Lung microvascular endothelial cell (primary cell): ENCODE results near the gene ABCB8. TPM values are rescaled to one million over a fixed set of nuclear protein-coding genes. Genes with fewer than 3 reads are reported as not detected.
"Not testable (repeated sequence)": the region's sequence is repeated elsewhere in the genome, so short reads cannot be mapped to it uniquely, and the experiment has no call there.

Experiments
- DNase-seq, 2 donors: peaks; one replicate each; pipeline versions ENCODE4 v3.0.0 to v3.0.0-alpha.2; 2010; ENCODE audit warnings: low read depth in 2 of 2
- total RNA-seq: library from RNA; depleted of rRNA; stranded (reverse); fragments of >200 nt; gene quantifications from 2 replicates; pipeline ENCODE4 v1.2.1, GENCODE V29; 2014

ABCB8 gene
- total RNA-seq, 1 donor from 2014 or later: 10.3 TPM

DNA sequence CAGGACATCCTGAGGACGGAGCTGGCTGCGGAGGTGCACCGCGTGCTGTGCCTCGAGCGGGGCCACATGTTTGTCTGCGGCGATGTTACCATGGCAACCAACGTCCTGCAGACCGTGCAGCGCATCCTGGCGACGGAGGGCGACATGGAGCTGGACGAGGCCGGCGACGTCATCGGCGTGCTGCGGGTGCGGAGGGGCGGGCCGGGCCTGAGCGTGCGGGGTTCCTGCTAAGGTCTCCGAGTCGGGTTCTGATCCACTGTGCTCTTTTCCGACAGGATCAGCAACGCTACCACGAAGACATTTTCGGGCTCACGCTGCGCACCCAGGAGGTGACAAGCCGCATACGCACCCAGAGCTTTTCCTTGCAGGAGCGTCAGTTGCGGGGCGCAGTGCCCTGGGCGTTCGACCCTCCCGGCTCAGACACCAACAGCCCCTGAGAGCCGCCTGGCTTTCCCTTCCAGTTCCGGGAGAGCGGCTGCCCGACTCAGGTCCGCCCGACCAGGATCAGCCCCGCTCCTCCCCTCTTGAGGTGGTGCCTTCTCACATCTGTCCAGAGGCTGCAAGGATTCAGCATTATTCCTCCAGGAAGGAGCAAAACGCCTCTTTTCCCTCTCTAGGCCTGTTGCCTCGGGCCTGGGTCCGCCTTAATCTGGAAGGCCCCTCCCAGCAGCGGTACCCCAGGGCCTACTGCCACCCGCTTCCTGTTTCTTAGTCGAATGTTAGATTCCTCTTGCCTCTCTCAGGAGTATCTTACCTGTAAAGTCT lies 14.3 kb upstream of the ABCB8 start:
- DNase-seq: peak in 1 of 2 donors; percentile 58

- DNase-seq: no peak
Measured at GRCh38 chr7:151014950-151015349, 13.3 kb upstream of the ABCB8 start.

GRCh38 chr7:151015967-151016366 lies 12.3 kb upstream of the ABCB8 start:
- DNase-seq: no peak

GRCh38 chr7:151016505-151016904 lies 11.7 kb upstream of the ABCB8 start:
- no peak for DNase-seq

DNA sequence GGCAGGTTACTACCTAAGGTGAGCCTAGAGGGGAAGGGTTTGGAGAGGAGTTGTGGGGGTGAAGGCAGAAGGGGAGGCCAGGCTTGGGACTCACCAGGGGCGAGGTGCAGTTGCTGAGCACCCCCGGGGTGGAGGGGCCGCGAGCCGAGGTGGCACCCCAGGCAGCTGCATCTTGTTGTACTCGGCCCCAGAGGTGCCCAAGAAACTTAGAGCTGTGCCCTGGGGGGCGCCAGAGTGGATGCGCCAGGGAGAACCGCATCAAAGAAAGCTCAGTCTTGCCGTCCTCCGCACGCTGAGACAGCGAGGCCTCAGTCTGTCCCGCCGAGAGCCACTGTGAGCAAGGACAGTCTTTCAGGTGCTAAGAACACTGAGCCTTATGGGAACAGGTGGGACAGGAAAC lies 11.3 kb upstream of the ABCB8 start:
- no peak for DNase-seq

DNA sequence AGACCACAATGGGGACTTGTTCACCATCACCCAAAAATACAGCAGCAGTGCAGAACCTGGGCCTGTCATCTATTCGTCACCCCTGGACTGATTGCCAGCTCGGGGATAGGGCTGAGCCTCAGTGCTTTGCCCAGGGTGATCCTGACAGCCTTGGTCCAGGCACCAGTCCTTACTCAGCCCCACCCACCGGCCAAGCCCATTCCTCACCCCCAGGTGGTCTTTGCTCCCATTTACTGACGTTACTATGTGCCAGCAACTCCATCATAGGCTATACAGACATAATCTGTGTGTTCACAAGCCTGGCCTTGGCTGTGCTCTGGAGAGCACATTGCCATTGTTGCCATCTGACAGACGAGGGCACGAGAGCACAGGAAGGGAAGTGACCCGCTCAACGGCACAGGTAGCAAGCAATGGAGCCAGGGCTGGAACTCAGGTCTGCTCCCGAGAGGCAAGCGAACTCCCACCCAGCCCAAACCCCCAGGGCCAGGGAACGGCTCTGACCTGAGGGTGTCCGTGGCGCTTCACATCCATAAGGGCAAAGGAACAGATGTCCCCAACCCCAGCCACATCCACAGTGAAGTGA lies 10.8 kb upstream of the ABCB8 start:
- no peak for DNase-seq

DNA sequence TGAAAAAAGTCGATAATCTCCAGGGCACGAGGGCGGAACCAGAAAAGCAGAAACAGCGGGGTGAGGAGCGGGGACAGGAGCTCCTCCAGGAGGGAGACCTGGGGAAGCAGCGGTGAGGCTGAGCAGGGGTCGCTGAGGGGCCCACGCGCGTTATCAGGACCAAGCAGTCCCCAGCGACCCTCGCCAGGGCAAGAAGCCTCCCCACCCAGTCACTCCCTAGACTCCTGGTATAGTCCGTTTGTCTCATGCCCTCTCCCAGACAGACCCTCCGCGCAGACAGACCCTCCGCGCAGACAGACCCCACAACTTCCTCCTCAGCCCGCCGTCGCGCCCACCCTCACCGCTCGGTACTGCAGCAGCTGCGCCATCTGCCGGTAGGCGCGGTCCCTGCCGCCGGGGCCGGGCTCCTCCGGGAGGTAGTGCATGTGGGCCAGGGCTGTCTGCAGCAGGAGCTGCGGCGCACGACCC lies 10.3 kb upstream of the ABCB8 start:
- peak; percentile 60 to 76 for DNase-seq

DNA sequence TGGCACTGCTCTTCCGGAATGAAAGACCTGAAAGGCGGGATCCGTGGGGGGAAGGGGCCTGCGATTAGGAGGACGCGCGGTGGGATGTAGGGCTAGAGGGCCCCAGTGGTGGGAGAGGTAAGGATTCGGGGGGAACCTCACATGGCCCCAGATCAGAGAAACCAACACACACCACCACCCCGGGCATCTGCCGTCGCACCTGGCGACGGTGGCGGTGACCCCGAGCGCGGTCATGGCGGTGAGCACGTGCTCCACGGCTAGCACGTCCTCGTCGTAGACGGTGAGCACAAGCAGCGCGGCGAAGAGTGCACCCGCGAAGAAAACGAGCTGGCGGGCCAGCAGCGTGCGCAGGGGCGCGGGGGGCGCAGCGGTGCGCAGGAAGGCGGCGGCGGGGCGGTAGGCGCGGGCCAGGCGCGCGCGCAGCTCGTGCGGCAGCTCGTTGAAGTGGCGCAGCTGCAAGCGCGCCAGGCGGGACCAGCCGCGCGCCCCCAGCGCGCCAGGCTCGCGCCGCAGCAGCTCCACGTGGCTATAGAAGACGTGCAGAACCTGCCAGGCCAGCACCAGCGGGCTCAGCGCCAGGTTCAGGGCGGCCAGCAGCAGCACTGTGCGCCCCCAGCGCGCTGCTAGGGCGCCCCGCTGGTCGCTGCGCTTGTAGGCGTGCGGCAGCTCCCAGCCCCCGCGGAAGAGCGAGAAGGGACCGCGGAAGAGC lies 9.7 kb upstream of the ABCB8 start:
- peak; percentile 41 to 70 for DNase-seq

- no peak for DNase-seq
Measured at GRCh38 chr7:151019130-151019447, 9.2 kb upstream of the ABCB8 start.

- DNase-seq: no peak
Measured at GRCh38 chr7:151020231-151020630, 8.0 kb upstream of the ABCB8 start.

GRCh38 chr7:151023232-151023631 lies 5.0 kb upstream of the ABCB8 start:
- DNase-seq: no peak

GRCh38 chr7:151024435-151025056 lies 3.7 kb upstream of the ABCB8 start, which contains the start of gene ATG9B:
Gene ATG9B (minus strand): TSS chr7:151024494. CDS start chr7:151024423, 71 bp downstream.
- no peak for DNase-seq

DNA sequence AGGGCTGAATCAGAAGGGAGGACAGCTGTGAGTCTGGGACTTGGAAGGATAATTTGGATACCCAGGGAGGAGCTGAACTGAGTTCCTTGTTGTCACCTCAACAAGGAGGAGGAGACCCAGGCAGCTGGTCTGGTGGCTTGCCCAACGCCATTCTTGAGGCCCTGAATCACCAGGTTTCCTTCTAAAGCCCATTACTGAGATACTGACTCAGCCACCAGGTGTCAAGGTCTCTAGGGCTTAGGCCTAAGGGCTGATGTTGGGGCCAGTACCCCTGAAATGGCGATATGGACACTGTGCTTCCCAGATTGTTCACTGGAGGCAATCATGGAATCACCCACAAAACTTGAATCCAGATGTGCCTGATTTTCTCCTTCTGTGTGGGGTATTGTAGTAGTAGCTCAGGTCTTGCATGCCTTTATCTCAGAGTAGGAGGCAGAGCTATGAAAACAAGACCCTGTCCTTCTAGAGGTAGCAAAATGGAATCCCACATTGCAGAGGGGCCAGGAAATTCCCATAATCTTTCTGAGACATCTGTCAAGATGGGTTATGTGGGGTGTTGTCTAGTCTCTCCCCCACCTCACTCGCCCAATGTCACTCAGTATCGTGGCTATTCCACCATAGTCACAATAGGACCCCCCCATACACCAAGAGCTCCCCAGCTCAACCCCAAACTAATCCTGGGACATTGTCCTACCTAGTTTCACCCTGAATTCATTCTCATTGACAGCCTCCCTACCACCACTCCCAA lies 2.2 kb upstream of the ABCB8 start:
- no peak for DNase-seq

- DNase-seq: not testable (repeated sequence)
Measured at GRCh38 chr7:151026771-151027727, 1.2 kb upstream of the ABCB8 start.

GRCh38 chr7:151027728-151028130 lies 521 bp upstream of the ABCB8 start:
- not testable (repeated sequence) for DNase-seq

GRCh38 chr7:151028948-151029501 lies 775 bp downstream of the ABCB8 start:
- DNase-seq: no peak

- no peak for DNase-seq
Measured at GRCh38 chr7:151031011-151031410, 2.8 kb downstream of the ABCB8 start.

- no peak for DNase-seq
Measured at GRCh38 chr7:151032936-151033863, 5.0 kb downstream of the ABCB8 start.

DNA sequence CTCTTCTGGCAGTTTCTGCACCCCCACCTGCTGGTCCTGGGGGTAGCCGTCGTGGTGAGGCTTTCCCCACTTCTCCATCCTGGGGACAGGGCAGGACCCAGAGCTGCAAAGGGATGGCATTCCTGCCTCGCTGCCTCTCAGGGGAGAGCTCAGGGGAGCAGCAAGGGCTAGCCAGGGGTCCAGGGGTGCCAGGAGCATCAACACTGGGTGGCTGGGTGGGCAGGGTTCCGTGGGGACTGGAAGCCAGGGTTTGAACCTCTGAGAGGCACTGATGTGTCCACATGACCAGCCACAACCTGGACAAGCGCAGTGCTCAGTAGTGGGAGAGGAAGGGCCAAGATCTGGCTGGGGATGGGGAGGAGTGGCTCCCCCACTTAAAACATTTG lies 5.6 kb downstream of the ABCB8 start:
- no peak for DNase-seq
